Right lobe of liver (tissue), 6 donors: ENCODE data around the gene HCN1. TPM values are rescaled to one million over a fixed set of nuclear protein-coding genes. Genes with fewer than 3 reads are reported as not detected.

Experiments used
- ATAC-seq, 4 donors: fragments of 200-7000 bp; cut with Tn5 transposase; one replicate each; pipeline ENCODE4 v1.9.1; 2020; ENCODE audit warnings: mild to moderate bottlenecking in 4 of 4, moderate library complexity in 4 of 4
- DNase-seq, 3 donors: peaks; one replicate each; pipeline ENCODE4 v3.0.0-alpha.2; 2020
- H3K27ac ChIP-seq, 3 donors: fragments of 200-600 bp; one replicate each; pipeline ENCODE4 v1.8.0; 2022
- H3K27me3 ChIP-seq, 2 donors: fragments of 200-600 bp; one replicate each; pipeline ENCODE4 v1.8.0; 2022
- H3K36me3 ChIP-seq, 4 donors: fragments of 200-600 bp; sonication (generic) in 1 of 4; one replicate each; pipeline versions ENCODE4 v1.5.1 to v1.8.0; 2017 to 2022; ENCODE audit warnings: control low read depth in 1 of 4
- H3K4me1 ChIP-seq, 4 donors: fragments of 200-600 bp; sonication (generic) in 1 of 4; one replicate each; pipeline versions ENCODE4 v1.5.1 to v1.8.0; 2017 to 2022; ENCODE audit warnings: control low read depth in 1 of 4
- H3K4me3 ChIP-seq, 3 donors: fragments of 200-600 bp; one replicate each; pipeline ENCODE4 v1.8.0; 2022
- H3K9me3 ChIP-seq, 4 donors: fragments of 200-600 bp; sonication (generic) in 1 of 4; one replicate each; pipeline versions ENCODE4 v1.5.1 to v1.8.0; 2017 to 2022; ENCODE audit warnings: control low read depth in 1 of 4
- CTCF ChIP-seq, 4 donors: fragments of 200-600 bp in 3 of 4; fragments of 450-650 bp in 1 of 4; IDR thresholded peaks; one replicate each; pipeline versions ENCODE4 v1.5.1 to v1.8.0; 2016 to 2022; ENCODE audit warnings: antibody characterized with exemption in 4 of 4, mild to moderate bottlenecking in 2 of 4
- POLR2A ChIP-seq: fragments of 450-650 bp; IDR thresholded peaks from one replicate; pipeline ENCODE4 v1.6.1; 2017; ENCODE audit warnings: antibody characterized with exemption, mild to moderate bottlenecking
- WGBS: methylation state at CpG from one replicate; pipeline ENCODE4 v1.1.6; 2018; ENCODE audit warnings: low coverage, low lambda C conversion rate; ENCODE audit not compliant: insufficient coverage; ENCODE audit errors: missing lambda C conversion rate; 5-methylcytosine and 5-hydroxymethylcytosine counted together
- intact Hi-C, 2 donors: fragments of 100-400 bp; cut with DNase I; formaldehyde crosslinking; loops; one replicate each; pipeline versions ENCODE4 v1.11.2 to v1.14.1; 2022
- total RNA-seq, 6 experiments: library from RNA; depleted of rRNA in 2 of 6; stranded (reverse); fragments of >200 nt in 2 of 6; fragmentation: NEBNext Ultra II Directional in 3 of 6; extraction: Animal tissue kit (Norgen Biotek cat#: 25700) in 3 of 6; gene quantifications; one replicate each; pipeline versions ENCODE4 v1.1.0 to v1.2.4, GENCODE V29; 2016 to 2023
- donor health status: DM: no; HTN: yes; CAD: no.
- donor health status: DM: no; HTN: no; CAD: no.
- donor health status: DM: no; HTN: no; CAD: no.
- donor health status: DM: no; HTN: yes; CAD: no.
- donor health status: DM: no; HTN: yes; CAD: no.

Gene HCN1
- total RNA-seq, 6 experiments from 2014 or later = 0.09 to 0.12 TPM; not detected in 4

DNA sequence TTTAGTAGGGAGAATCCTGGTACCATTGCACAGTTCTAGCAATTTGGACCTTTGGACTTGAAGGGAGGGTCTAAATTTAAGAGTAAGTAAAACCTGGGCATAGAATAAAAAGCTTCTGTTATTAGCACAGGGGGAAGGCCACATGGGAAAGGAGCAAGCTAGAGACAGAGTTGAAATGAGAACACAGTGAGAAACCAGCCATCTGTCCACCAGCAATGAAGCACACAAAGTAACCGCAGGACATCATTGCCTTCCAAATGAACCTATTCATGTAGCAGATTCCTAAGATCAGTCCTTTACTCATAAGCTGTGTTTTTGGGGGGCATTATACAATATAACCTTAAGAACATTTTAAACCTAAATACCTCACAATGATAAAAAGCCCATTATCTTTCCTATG is 407.4 kb downstream of the HCN1 start:
- no peaks in the 10 kb centered on the region for H3K36me3 ChIP-seq
- H3K27ac ChIP-seq = no peak overlapping the region
- H3K4me1 ChIP-seq = no peaks in the 10 kb centered on the region
- H3K27me3 ChIP-seq = no peaks in the 10 kb centered on the region
- DNase-seq = no peak
- H3K4me3 ChIP-seq = no peak overlapping the region
- no peak for TF ChIP-seq CTCF (IDR thresholded peaks at IDR 0.05)
- no peak for TF ChIP-seq POLR2A
- ATAC-seq = no peak
- 78% methylated on average over 1 of the region's 1 CpG for WGBS
- intact Hi-C loops = no loop called here
- H3K9me3 ChIP-seq = no peaks in the 10 kb centered on the region

GRCh38 chr5:45284436-45284835 is 411.7 kb downstream of the HCN1 start:
- intact Hi-C loops = no loop called here
- ATAC-seq (no peak), DNase-seq (no peak)
- H3K27ac ChIP-seq = no peak overlapping the region
- no peak overlapping the region for H3K4me3 ChIP-seq
- TF ChIP-seq POLR2A = no peak
- no peaks in the 10 kb centered on the region for H3K36me3 ChIP-seq
- no peaks in the 10 kb centered on the region for H3K9me3 ChIP-seq
- H3K4me1 ChIP-seq = no peaks in the 10 kb centered on the region
- WGBS = 73% methylated on average over 1 of the region's 1 CpG
- H3K27me3 ChIP-seq = no peaks in the 10 kb centered on the region

- Histone ChIP-seq H3K9me3 (no peaks in the 10 kb centered on the region), H3K4me1 (no peaks in the 10 kb centered on the region), H3K36me3 (no peaks in the 10 kb centered on the region), H3K4me3 (no peak overlapping the region), H3K27ac (no peak overlapping the region), H3K27me3 (no peaks in the 10 kb centered on the region)
- no peak for TF ChIP-seq CTCF (IDR thresholded peaks at IDR 0.05)
- TF ChIP-seq POLR2A = no peak
- DNase-seq (no peak), ATAC-seq (no peak)
- intact Hi-C loops = no loop called here
- 41% methylated on average over 2 of the region's 2 CpGs for WGBS
Observed at GRCh38 chr5:45281081-45281480, 415.1 kb downstream of the HCN1 start.

- Histone ChIP-seq H3K36me3 (no peaks in the 10 kb centered on the region), H3K27ac (no peak overlapping the region), H3K27me3 (no peaks in the 10 kb centered on the region), H3K4me3 (no peak overlapping the region), H3K9me3 (no peaks in the 10 kb centered on the region), H3K4me1 (peaks cover 0 to 5% (median 0%) of the 10 kb centered on the region in 4 donors)
- no peak for TF ChIP-seq POLR2A
- TF ChIP-seq CTCF (IDR thresholded peaks at IDR 0.05) = no peak
- ATAC-seq (no peak), DNase-seq (no peak)
- intact Hi-C loops = no loop called here
- 38% methylated on average over 1 of the region's 1 CpG for WGBS
Observed at GRCh38 chr5:45279109-45279508, 417.1 kb downstream of the HCN1 start.

DNA sequence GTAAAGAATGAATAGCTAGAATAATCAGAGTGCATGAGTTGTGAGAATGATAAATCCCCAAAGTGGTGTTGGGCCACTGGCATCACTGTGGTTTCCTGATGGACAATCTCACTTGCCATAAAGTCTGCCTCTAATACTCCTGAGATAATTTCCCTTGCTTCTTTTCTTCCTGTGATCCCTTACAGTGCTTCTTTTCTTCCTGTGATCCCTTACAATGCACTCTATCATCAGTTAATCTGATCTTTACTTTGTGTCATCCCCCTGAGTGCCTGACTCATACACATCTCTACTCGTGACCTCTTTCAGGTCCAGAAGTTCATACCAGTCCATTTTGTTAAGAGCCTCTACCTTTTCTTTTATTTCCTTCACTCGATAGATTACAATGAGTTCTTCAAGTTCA is 418.3 kb downstream of the HCN1 start:
- Histone ChIP-seq H3K27me3 (no peaks in the 10 kb centered on the region), H3K9me3 (no peaks in the 10 kb centered on the region), H3K4me3 (no peak overlapping the region), H3K27ac (no peak overlapping the region), H3K4me1 (peaks cover 0 to 9% (median 0%) of the 10 kb centered on the region in 4 donors), H3K36me3 (no peaks in the 10 kb centered on the region)
- DNase-seq (no peak), ATAC-seq (no peak)
- WGBS = 47% methylated on average over 2 of the region's 2 CpGs
- TF ChIP-seq POLR2A = no peak
- no peak for TF ChIP-seq CTCF (IDR thresholded peaks at IDR 0.05)
- intact Hi-C loops = no loop called here
